Erythroblast (primary cell): Measurements from ENCODE around the gene RAB11A.

Experiments
- GATA1 ChIP-seq: IDR thresholded peaks from 2 replicates; pipeline ENCODE4 v1.6.1; 2011; ENCODE audit warnings: low read depth, mild to moderate bottlenecking, control low read depth, low read length, moderate library complexity
- POLR2A ChIP-seq: IDR thresholded peaks from 2 replicates; pipeline ENCODE4 v1.6.1; 2011; ENCODE audit warnings: mild to moderate bottlenecking, low read length

DNA sequence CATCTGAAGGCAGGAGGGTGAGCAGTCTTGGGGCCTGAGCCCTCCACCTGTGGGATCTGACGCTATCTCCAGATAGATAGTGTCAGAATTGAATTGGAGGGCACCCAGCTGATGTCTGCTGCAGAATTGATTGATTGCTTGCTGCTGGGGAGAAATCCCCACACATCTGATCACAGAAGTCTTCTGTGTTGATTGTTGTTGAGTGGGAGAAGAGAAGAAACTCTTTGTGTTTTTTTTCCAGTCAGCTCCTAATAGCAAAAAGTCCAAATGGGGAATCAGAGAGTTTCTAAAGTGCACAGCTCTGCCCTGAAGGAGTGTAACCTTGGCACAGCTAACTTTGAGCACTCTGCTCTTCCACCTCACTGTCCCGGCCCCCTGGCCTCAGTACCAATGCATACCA, 66.1 kb downstream of the RAB11A start:
- TF ChIP-seq POLR2A (no peak), GATA1 (no peak)
